ENCODE results near the gene SLC13A4.

GRCh38 chr7:135658564-135658963, 69.4 kb downstream of the SLC13A4 start:
- TF ChIP-seq CTCF (IDR thresholded peaks at IDR 0.05; ENCODE audit: low read depth, low read length) (no peak), EZH2phosphoT487 (IDR thresholded peaks at IDR 0.05; ENCODE audit: low read depth) (no peak)

All from OCI-LY3 (cell line).